Adrenal gland (tissue), 5 donors: ENCODE results near the gene IQSEC1.

Experiments used
- POLR2A ChIP-seq, 2 donors: fragments of 450-650 bp; IDR thresholded peaks; one replicate each; pipeline ENCODE4 v1.6.1; 2017; ENCODE audit warnings: antibody characterized with exemption in 2 of 2, mild to moderate bottlenecking in 2 of 2, moderate library complexity in 1 of 2
- TF ChIP-seq, protein P1 (sequence below), 6 experiments: fragments of 450-650 bp in 4 of 6; fragments of 200-600 bp in 2 of 6; sonication (generic) in 1 of 6; IDR thresholded peaks; 1 replicate in 5 of 6; 2 replicates in 1 of 6; pipeline versions ENCODE4 v1.5.1 to v1.8.0; 2016 to 2021; ENCODE audit warnings: antibody characterized with exemption in 6 of 6, mild to moderate bottlenecking in 2 of 6, moderate library complexity in 1 of 6
- donor health status: DM: no; HTN: no; CAD: no.

DNA sequence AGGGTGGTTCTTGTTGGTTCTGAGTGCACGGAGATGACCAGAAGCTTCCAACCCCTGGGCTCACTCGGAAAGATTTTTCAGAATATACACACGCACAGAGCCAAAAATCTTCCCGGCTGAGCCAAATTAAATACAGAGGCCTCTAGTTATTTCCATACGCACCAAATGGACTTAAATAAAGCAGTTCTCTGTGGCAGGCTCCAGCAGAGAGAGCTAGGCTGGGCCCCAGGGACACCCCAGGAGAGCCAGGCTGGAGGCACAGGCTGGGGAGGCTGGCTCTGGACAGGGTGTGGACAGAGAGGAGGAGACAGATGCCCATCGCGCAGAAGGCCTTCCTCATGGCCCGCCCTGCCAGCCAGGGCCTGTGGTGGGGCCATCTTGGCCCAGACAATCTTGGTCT is 115.9 kb downstream of the IQSEC1 start:
- no peak for TF ChIP-seq POLR2A (IDR thresholded peaks at IDR 0.05)
- TF ChIP-seq, protein P1, sequence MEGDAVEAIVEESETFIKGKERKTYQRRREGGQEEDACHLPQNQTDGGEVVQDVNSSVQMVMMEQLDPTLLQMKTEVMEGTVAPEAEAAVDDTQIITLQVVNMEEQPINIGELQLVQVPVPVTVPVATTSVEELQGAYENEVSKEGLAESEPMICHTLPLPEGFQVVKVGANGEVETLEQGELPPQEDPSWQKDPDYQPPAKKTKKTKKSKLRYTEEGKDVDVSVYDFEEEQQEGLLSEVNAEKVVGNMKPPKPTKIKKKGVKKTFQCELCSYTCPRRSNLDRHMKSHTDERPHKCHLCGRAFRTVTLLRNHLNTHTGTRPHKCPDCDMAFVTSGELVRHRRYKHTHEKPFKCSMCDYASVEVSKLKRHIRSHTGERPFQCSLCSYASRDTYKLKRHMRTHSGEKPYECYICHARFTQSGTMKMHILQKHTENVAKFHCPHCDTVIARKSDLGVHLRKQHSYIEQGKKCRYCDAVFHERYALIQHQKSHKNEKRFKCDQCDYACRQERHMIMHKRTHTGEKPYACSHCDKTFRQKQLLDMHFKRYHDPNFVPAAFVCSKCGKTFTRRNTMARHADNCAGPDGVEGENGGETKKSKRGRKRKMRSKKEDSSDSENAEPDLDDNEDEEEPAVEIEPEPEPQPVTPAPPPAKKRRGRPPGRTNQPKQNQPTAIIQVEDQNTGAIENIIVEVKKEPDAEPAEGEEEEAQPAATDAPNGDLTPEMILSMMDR (IDR thresholded peaks at IDR 0.05), result no peak
